Ectodermal cell (in vitro differentiated cells): ENCODE results near the gene PRKCB.

Experiments used
- H3K27ac ChIP-seq: 2 replicates; pipeline ENCODE4 v1.7.0; 2013; ENCODE audit warnings: mild to moderate bottlenecking, low read depth, low read length; ENCODE audit not compliant: insufficient read depth, poor library complexity, severe bottlenecking
- H3K27me3 ChIP-seq: 2 replicates; pipeline ENCODE4 v1.7.0; 2013; ENCODE audit warnings: mild to moderate bottlenecking, low read length; ENCODE audit not compliant: insufficient read depth, control insufficient read depth, poor library complexity, severe bottlenecking
- H3K36me3 ChIP-seq: one replicate; pipeline ENCODE4 v1.7.0; 2013; ENCODE audit warnings: low read length; ENCODE audit not compliant: control insufficient read depth, insufficient read depth
- H3K4me1 ChIP-seq: one replicate; pipeline ENCODE4 v1.7.0; 2013; ENCODE audit warnings: low read length; ENCODE audit not compliant: control insufficient read depth, insufficient read depth
- H3K4me3 ChIP-seq: 2 replicates; pipeline ENCODE4 v1.7.0; 2013; ENCODE audit warnings: low read depth, low read length, control low read depth; ENCODE audit not compliant: insufficient read depth
- H3K9me3 ChIP-seq: 2 replicates; pipeline ENCODE4 v1.7.0; 2013; ENCODE audit warnings: mild to moderate bottlenecking, low read length, moderate library complexity; ENCODE audit not compliant: control insufficient read depth
- WGBS, 2 experiments: methylation state at CpG; one replicate each; pipeline ENCODE4 v1.1.7; 2013; ENCODE audit warnings: missing lambda C conversion rate in 2 of 2; 5-methylcytosine and 5-hydroxymethylcytosine counted together

Gene PRKCB

DNA sequence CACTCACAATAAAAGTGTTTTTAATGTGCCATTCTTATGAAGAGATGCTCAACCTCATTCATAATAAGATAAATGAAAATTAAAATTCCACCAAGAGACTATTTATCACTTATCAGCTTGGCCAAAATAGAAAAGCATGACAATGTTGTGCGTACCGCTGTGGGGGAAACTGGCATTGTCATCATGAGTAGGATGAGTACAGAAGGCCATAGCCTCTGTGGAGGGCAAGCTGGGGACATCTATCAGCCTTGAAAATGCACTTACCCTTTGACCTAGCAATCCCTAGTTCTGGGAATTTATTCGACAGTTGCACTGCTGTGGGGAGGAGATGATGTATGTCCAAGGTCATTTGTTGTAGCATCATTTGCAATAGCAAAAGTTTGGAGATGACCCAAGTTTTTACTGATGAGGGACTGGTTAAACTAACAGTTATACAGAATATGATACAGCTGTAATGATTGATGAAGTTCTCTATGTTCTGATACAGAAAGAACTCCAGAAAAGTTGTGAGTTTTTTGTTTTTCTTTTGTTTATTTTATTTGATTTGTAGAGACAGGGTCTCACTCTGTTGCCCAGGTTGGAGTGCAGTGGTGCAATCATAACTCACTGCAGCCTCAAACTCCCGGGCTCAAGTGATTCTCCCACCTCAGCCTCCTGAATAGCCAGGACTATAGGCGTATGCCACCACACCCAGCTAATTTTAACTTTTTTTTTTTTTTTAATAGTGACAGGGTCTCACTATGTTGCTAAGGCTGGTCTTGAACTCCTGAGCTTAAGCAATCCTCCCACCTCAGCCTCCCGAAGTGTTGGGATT, 13.7 kb upstream of the PRKCB start:
- WGBS, 2 experiments: 92 to 97% methylated on average over 5 to 6 of the region's 6 CpGs
- H3K36me3 ChIP-seq: no peaks in the 10 kb centered on the region
- no peaks in the 10 kb centered on the region for H3K9me3 ChIP-seq
- no peaks in the 10 kb centered on the region for H3K4me1 ChIP-seq
- H3K27ac ChIP-seq: no peak overlapping the region
- no peak overlapping the region for H3K4me3 ChIP-seq
- H3K27me3 ChIP-seq: no peaks in the 10 kb centered on the region

DNA sequence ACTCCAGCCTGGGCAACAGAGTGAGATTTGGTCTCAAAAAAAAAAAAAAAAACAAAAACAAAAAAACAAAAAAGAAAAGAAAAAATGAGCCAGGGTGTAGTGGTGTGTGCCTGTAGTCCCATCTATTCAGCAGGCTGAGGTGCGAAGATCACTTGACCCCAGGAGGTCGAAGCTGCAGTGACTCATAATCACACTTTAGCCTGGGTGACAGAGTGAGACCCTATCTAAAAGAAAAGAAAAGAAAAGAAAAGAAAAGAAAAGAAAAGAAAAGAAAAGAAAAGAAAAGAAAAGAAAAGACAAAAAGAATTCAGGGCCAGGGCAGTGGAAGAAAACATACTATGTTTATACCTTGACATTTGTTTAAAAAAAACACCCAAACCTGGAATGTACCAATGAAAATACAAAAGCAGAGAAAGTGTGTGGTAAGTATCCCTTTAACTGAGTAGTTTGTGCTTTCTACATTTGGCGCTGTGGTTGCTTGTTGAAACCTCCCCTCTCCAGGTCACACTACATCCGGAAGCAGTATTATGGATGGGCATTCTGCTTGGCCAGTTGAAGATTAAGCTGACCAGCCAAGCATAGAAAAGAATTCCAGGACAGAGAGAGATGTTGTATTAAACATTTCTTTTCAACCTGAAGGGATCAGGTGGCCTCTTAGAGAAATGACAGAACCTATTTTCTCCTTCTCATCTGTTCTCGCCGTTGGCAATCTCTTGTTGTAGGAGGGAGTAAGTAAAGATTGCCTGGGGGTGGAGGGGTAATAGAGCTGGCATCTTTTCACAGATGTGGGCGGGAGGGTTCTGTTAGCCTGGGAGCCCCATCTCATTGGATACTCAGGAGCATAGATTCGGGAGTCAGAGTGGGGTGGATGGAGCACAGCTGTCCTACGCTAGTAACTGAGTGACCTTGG, 12.1 kb upstream of the PRKCB start:
- 78 to 84% methylated on average over 8 to 9 of the region's 9 CpGs for WGBS, 2 experiments

DNA sequence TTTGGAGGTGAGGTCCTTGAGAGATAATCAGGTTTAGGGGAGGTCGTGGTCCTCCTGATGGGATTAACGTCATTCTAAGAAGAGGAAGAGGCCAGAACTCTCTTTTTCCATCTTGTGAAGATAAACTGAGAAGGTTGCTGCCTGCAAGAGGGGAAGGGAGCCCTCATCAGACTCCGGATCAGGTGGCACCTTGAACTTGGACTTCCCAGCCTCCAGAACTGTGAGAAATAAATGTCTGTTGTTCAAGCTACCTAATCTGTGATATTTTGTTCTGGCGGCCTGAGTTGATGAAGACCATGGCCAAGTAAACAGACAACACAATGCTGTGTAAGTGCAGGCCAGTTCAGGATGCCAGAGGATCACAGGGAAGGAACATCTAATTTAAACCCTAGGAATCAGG, 10.9 kb upstream of the PRKCB start:
- Histone ChIP-seq H3K9me3 (no peaks in the 10 kb centered on the region), H3K27ac (no peak overlapping the region), H3K36me3 (no peaks in the 10 kb centered on the region), H3K4me3 (no peak overlapping the region), H3K4me1 (no peaks in the 10 kb centered on the region), H3K27me3 (no peaks in the 10 kb centered on the region)
- WGBS, 2 experiments: 69% methylated on average over 4 of the region's 4 CpGs

More for the DNA sequence above, 12.1 kb upstream of the PRKCB start:
- Histone ChIP-seq H3K36me3 (no peaks in the 10 kb centered on the region), H3K4me3 (no peak overlapping the region), H3K27me3 (no peaks in the 10 kb centered on the region), H3K9me3 (no peaks in the 10 kb centered on the region), H3K4me1 (no peaks in the 10 kb centered on the region), H3K27ac (no peak overlapping the region)

DNA sequence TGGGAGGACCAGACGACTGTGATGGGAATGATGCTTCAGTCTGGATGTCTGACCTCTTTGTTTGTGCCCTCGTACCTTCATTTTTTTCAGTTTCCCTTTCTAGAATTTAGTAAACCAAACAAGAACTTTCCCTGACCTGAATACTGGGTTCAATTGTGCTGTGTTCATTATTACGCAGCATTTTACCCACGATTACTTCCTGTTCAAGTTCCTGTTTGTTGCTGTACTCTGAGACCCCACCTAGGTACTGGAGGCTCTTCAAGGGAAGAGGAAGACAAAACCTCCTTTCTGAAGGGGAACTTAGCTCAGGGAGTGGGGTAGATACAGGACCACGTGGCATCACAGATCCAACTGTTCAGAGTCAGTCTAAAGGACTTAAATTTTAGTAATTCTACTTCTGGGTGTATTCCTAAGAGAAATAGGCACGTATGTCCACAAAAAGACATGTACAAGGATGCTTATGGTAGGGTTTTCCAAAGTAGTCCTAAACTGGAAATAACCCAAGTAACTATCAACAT, 9.2 kb upstream of the PRKCB start:
- Histone ChIP-seq H3K27me3 (no peaks in the 10 kb centered on the region), H3K27ac (no peak overlapping the region), H3K36me3 (no peaks in the 10 kb centered on the region), H3K9me3 (no peaks in the 10 kb centered on the region), H3K4me3 (no peak overlapping the region), H3K4me1 (no peaks in the 10 kb centered on the region)
- 85 to 90% methylated on average over 5 to 6 of the region's 6 CpGs for WGBS, 2 experiments

DNA sequence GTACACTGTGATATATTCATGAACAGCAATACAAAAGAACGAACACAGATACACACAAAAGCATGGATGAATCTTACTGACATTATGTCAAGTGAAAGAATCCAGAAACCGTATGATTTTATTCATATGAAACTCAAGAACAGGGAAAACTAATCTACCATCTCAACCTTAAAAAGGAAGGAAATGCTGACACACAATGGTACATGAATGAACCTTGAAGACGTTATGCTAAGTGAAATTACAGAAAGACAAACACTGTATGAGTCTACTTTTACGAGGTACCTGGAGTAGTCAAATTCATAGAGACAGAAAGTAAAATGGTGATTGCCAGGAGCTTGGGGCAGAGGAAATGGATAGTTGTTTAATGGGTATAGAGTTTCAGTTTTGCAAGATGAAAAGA, 8.7 kb upstream of the PRKCB start:
- 92 to 93% methylated on average over 4 of the region's 4 CpGs for WGBS, 2 experiments
- H3K36me3 ChIP-seq: no peaks in the 10 kb centered on the region
- no peaks in the 10 kb centered on the region for H3K27me3 ChIP-seq
- no peak overlapping the region for H3K27ac ChIP-seq
- H3K4me3 ChIP-seq: no peak overlapping the region
- no peaks in the 10 kb centered on the region for H3K4me1 ChIP-seq
- H3K9me3 ChIP-seq: no peaks in the 10 kb centered on the region

DNA sequence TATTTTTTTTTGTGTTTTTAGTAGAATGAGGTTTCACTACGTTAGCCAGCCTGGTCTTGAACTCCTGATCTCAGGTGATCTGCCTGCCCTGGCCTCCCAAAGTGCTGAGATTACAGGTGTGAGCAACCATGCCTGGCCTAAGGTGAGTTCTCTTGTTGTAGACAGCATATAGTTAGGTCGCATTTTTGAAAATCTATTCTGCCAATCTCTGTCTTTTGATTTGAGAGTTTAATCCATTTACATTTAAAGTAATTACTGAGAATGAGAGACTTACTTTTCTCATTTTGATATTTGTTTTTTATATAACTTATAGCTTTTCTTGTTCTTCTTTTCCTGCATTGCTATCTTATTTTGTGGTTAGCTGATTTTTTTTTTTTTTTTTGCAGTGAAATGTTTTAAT, 6.3 kb upstream of the PRKCB start:
- H3K4me3 ChIP-seq: no peak overlapping the region
- H3K27ac ChIP-seq: no peak overlapping the region
- no peaks in the 10 kb centered on the region for H3K36me3 ChIP-seq
- H3K9me3 ChIP-seq: no peaks in the 10 kb centered on the region
- 75 to 85% methylated on average over 2 of the region's 2 CpGs for WGBS, 2 experiments
- no peaks in the 10 kb centered on the region for H3K4me1 ChIP-seq
- H3K27me3 ChIP-seq: peaks cover 12% of the 10 kb centered on the region

DNA sequence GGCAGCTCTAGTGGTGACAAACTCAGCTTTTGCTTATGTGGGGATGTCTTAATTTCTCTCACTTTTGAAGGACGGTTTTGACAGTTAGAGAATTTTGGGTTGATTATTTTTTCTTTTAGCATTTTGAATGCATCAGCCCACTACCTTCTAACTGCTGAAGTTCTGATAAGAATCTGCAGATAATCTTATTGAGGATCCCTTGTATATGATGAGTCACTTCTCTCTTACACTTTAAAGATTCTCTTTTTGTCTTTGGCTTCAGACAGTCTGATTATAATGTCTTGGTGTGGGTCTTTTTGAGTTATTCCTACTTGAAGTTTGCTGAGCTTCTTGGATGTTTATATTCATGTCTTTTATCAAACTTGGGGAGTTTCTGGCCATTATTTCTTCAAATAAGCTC, 5.5 kb upstream of the PRKCB start:
- H3K27ac ChIP-seq: no peak overlapping the region
- H3K9me3 ChIP-seq: no peaks in the 10 kb centered on the region
- peaks cover 20% of the 10 kb centered on the region for H3K27me3 ChIP-seq
- WGBS, 2 experiments: 0% methylated on average over 1 of the region's 1 CpG
- no peak overlapping the region for H3K4me3 ChIP-seq
- H3K36me3 ChIP-seq: no peaks in the 10 kb centered on the region
- peaks cover 3% of the 10 kb centered on the region for H3K4me1 ChIP-seq

DNA sequence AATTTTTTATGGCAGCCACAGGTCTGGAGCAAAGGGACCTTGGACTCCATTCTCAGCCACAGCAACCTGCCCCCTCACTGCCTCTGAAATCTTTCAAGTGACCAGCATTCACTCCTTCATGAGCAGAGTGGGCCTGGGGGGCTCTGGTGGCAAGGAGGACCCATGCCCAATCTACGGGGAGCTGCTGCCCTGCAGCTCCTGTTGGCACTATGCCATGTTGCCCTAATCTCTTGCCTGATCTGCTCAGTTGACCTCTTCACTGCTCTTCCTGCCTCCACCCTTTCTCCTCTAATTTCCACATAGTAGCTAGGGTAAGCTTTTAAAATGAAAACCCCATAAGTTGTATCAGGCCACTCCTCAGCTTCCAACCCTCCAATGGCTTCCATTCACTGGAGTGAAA, 2.9 kb upstream of the PRKCB start:
- no peak overlapping the region for H3K4me3 ChIP-seq
- no peak overlapping the region for H3K27ac ChIP-seq
- H3K27me3 ChIP-seq: peaks cover 39% of the 10 kb centered on the region
- no peaks in the 10 kb centered on the region for H3K36me3 ChIP-seq
- H3K9me3 ChIP-seq: no peaks in the 10 kb centered on the region
- peaks cover 5% of the 10 kb centered on the region for H3K4me1 ChIP-seq
- WGBS, 2 experiments: 92 to 95% methylated on average over 1 of the region's 1 CpG

DNA sequence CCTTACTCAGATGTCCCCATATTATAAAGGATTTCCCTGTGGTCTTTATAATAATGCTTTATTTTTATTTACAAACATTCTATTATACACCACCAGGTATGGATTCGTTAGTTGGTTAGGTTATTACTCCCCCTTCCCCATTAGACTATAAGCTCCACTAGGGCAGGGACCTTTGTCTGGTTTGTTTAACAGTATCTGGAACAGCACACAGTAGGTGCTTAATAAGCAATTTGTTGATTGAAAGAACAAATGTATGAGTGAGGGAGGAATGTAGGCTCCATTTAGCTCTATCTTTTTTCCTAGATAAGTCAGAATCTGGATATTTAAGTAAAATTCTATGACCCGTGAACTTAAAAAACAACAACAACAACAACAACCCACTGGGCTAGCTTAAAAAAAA, 2.3 kb upstream of the PRKCB start:
- Histone ChIP-seq H3K27me3 (peaks cover 39% of the 10 kb centered on the region), H3K27ac (no peak overlapping the region), H3K4me3 (no peak overlapping the region), H3K9me3 (no peaks in the 10 kb centered on the region), H3K36me3 (no peaks in the 10 kb centered on the region), H3K4me1 (peaks cover 5% of the 10 kb centered on the region)
- WGBS, 2 experiments: 84 to 85% methylated on average over 1 to 2 of the region's 2 CpGs
